Brain microvascular endothelial cell (primary cell): Measurements from ENCODE around the gene TECPR2.

Experiments used
- DNase-seq: peaks from one replicate; pipeline ENCODE4 v3.0.0-alpha.2; 2020
- H3K27ac ChIP-seq: fragments of 250-450 bp; sonication (Bioruptor Pico); 2 replicates; pipeline ENCODE4 v1.5.1; 2020; ENCODE audit warnings: mild to moderate bottlenecking, moderate library complexity
- H3K27me3 ChIP-seq: fragments of 250-450 bp; sonication (Bioruptor Pico); replicated peaks from 2 replicates; pipeline ENCODE4 v1.5.1; 2020; ENCODE audit warnings: mild to moderate bottlenecking
- H3K36me3 ChIP-seq: fragments of 250-450 bp; sonication (Bioruptor Pico); replicated peaks from 2 replicates; pipeline ENCODE4 v1.5.1; 2020; ENCODE audit warnings: mild to moderate bottlenecking
- H3K4me3 ChIP-seq: 2 replicates; pipeline ENCODE4 v1.5.1; 2011; ENCODE audit warnings: low read depth, mild to moderate bottlenecking, control low read depth, low read length, moderate library complexity
- in situ Hi-C: cut with HindIII; loops from 2 replicates; pipeline ENCODE4 v1.10.0; 2017; ENCODE audit warnings: low sequenced_read_pairs, low pct_ligation_motif_present
- TF ChIP-seq, protein P1 (sequence below): IDR thresholded peaks from 2 replicates; pipeline ENCODE4 v1.5.1; 2011; ENCODE audit warnings: low read depth, mild to moderate bottlenecking, moderate library complexity, low read length, control low read depth, inconsistent platforms; ENCODE audit errors: missing control alignments

TECPR2 gene

DNA sequence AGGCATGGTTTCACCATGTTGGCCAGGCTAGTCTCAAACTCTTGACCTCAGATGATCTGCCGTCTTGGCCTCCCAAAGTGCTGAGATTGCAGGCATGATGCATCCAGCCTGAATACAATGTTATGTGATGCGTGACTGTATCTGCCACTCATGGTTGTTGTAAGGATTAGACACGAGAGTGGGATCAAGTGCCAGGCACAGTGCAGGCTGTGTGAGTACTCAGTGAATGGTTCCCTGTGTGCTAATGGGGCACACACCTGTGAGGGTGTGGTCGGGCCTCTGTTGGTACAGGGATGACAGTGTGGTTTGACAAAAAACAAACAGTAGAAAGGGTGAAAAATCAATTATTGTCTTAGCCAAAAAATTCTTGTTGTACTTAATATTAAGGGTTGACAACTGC, 61.8 kb downstream of the TECPR2 start:
- Histone ChIP-seq H3K27ac (no peak overlapping the region), H3K27me3 (no peaks in the 10 kb centered on the region), H3K36me3 (peaks cover 7% of the 10 kb centered on the region), H3K4me3 (no peak overlapping the region)
- no peak for DNase-seq
- in situ Hi-C loops = no loop called here
- TF ChIP-seq, protein P1, sequence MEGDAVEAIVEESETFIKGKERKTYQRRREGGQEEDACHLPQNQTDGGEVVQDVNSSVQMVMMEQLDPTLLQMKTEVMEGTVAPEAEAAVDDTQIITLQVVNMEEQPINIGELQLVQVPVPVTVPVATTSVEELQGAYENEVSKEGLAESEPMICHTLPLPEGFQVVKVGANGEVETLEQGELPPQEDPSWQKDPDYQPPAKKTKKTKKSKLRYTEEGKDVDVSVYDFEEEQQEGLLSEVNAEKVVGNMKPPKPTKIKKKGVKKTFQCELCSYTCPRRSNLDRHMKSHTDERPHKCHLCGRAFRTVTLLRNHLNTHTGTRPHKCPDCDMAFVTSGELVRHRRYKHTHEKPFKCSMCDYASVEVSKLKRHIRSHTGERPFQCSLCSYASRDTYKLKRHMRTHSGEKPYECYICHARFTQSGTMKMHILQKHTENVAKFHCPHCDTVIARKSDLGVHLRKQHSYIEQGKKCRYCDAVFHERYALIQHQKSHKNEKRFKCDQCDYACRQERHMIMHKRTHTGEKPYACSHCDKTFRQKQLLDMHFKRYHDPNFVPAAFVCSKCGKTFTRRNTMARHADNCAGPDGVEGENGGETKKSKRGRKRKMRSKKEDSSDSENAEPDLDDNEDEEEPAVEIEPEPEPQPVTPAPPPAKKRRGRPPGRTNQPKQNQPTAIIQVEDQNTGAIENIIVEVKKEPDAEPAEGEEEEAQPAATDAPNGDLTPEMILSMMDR = no peak

DNA sequence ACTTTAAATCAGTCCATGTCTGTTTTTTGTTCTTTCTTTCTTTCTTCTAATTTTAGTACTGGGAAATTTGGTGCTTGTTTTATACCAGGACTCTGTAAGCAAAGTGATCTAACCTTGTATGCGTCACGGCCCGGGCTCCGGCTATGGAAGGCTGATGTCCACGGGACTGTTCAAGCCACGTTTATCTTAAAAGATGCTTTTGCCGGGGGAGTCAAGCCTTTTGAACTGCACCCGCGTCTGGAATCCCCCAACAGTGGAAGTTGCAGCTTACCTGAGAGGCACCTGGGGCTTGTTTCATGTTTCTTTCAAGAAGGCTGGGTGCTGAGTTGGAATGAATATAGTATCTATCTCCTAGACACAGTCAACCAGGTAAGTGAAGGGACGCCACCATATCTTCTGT, 62.2 kb downstream of the TECPR2 start:
- peaks cover 7% of the 10 kb centered on the region for H3K36me3 ChIP-seq
- DNase-seq = no peak
- no peaks in the 10 kb centered on the region for H3K27me3 ChIP-seq
- TF ChIP-seq, protein P1 = no peak
- no peak overlapping the region for H3K4me3 ChIP-seq
- in situ Hi-C loops = no loop called here
- no peak overlapping the region for H3K27ac ChIP-seq

DNA sequence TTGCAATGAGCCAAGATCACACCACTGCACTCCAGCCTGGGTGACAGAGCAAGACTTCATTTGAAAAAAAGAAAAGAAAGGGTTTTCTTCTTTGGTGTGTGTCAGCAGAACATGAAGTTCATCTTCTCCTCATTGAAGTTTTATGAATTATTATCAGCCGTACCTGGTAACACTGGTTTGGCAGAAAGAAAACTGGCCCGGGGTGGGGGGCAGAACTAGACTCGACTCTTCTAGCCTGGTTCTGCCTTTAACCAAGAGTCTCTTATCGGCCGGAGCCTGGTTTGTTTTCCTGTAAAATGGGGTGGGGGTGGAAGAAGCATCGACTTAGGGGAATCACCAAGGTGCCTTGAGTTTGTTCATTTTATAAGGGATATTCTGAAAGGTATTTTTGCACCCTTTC, 64.1 kb downstream of the TECPR2 start:
- in situ Hi-C loops = no loop called here
- no peak for DNase-seq
- TF ChIP-seq, protein P1 = no peak
- H3K27ac ChIP-seq = no peak overlapping the region
- H3K27me3 ChIP-seq = no peaks in the 10 kb centered on the region
- no peak overlapping the region for H3K4me3 ChIP-seq
- H3K36me3 ChIP-seq = peaks cover 8% of the 10 kb centered on the region

DNA sequence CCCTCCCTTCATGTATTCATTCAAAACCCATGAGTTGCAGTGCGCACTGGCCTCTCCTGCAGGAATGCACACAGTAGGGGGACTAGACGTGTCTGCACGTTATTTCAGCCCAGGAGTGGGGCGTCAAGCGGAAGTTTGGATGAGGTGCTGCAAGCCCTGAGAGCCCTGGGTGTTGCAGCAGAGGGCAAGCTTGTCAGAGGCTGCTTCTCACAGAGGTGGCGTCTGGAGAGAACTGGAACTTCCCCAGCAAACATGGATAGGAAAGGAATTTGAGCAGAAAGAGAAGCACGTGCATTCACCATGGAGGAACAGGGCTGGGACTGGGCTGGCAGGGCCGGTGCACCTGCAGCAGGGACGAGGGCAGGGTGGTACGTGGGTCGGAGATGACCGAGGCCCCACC, 64.9 kb downstream of the TECPR2 start:
- Histone ChIP-seq H3K27ac (no peak overlapping the region), H3K4me3 (no peak overlapping the region), H3K36me3 (peaks cover 12% of the 10 kb centered on the region), H3K27me3 (no peaks in the 10 kb centered on the region)
- DNase-seq = no peak
- TF ChIP-seq, protein P1 = no peak
- in situ Hi-C loops = no loop called here

DNA sequence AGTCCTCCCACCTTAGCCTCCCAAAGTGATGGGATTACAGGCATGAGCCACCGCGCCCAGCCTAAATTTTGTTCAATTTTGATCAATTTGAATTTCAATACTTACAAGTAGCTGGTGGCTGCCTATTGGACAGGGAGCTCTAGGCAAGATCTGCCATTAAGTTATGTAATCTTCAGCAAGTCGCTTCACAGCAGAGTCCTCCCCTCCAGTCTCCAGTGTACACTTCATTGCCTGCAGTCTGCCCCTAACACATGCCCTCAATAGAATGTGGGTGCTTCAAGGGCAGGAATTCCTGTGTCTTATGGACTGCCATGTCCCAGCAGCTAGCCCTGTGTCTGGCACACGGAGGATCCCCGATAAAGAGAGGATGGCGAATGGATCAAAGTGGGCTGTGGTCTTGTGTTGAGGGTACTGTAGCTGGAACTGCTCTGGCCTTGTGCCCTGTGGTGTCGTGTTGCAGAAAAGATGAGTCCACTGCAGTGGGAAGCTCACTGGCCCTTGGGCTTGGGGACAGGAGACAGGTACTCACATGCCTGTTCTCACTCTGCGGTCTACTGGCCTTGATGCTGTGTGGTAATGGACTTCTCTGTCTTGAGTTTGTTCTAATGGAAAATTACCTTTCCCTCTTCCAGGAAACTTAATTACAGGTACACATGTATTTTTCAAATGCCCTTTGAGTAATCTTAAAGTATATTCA, 67.6 kb downstream of the TECPR2 start:
- no peaks in the 10 kb centered on the region for H3K27me3 ChIP-seq
- in situ Hi-C loops = no loop called here
- H3K36me3 ChIP-seq = peaks cover 17% of the 10 kb centered on the region
- H3K4me3 ChIP-seq = no peak overlapping the region
- TF ChIP-seq, protein P1 = no peak
- no peak overlapping the region for H3K27ac ChIP-seq
- no peak for DNase-seq

DNA sequence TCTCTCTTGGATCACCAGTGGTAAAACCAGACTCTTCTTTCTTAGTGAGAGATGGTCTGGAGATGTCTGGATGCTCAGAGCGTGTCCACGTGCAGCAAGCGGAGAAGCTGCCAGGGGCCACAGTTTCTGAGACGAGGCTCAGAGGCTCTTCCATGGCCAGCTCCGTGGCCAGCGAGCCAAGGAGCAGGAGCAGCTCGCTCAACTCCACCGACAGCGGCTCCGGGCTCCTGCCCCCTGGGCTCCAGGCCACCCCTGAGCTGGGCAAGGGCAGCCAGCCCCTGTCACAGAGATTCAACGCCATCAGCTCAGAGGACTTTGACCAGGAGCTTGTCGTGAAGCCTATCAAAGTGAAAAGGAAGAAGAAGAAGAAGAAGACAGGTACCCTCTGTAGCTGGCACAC, 69.0 kb downstream of the TECPR2 start:
- TF ChIP-seq, protein P1 = no peak
- Histone ChIP-seq H3K36me3 (peaks cover 16% of the 10 kb centered on the region), H3K27ac (no peak overlapping the region), H3K27me3 (no peaks in the 10 kb centered on the region), H3K4me3 (no peak overlapping the region)
- no peak for DNase-seq
- in situ Hi-C loops = no loop called here
